ENCODE measurements around the gene ACKR2. TPM values are rescaled to one million over a fixed set of nuclear protein-coding genes. Genes with fewer than 3 reads are reported as not detected.

ACKR2 gene
- total RNA-seq, 4 donors from 2014 or later, result 1.2 to 6.6 (median 3.4) TPM

DNA sequence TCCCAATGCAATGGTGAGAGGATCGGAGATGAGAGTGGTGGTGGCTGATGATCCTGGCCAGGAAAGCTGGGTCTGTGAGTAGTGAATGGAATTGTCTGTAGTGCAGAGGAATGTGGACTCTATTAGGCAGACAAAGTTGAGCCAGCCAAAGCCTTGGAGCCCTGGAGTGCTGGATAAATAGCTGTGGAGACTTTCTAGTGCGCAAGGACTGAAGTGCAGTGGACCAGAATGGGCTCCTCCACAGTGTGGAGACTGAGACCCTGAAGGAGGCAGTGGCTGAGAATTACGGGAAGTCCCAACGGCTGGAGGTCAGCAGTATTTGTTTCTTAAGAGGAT, 97.6 kb downstream of the ACKR2 start:
- Histone ChIP-seq H3K27ac (no peak overlapping the region), H3K4me1 (peaks cover 27% of the 10 kb centered on the region), H3K9me3 (peaks cover 4% of the 10 kb centered on the region), H3K36me3 (peaks cover 32% of the 10 kb centered on the region), H3K4me3 (peak overlapping the region; percentile 80), H3K27me3 (no peaks in the 10 kb centered on the region)
- TF ChIP-seq EP300 (IDR thresholded peaks at IDR 0.05) (no peak), POLR2A (IDR thresholded peaks at IDR 0.05) (no peak), POLR2AphosphoS5 (IDR thresholded peaks at IDR 0.05) (no peak)
- TF ChIP-seq, protein P1, sequence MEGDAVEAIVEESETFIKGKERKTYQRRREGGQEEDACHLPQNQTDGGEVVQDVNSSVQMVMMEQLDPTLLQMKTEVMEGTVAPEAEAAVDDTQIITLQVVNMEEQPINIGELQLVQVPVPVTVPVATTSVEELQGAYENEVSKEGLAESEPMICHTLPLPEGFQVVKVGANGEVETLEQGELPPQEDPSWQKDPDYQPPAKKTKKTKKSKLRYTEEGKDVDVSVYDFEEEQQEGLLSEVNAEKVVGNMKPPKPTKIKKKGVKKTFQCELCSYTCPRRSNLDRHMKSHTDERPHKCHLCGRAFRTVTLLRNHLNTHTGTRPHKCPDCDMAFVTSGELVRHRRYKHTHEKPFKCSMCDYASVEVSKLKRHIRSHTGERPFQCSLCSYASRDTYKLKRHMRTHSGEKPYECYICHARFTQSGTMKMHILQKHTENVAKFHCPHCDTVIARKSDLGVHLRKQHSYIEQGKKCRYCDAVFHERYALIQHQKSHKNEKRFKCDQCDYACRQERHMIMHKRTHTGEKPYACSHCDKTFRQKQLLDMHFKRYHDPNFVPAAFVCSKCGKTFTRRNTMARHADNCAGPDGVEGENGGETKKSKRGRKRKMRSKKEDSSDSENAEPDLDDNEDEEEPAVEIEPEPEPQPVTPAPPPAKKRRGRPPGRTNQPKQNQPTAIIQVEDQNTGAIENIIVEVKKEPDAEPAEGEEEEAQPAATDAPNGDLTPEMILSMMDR (IDR thresholded peaks at IDR 0.05), result no peak
- no peak for DNase-seq (ENCODE audit: low spot score in 2 of 2)
- WGBS, result 69% methylated on average over 4 of the region's 4 CpGs

DNA sequence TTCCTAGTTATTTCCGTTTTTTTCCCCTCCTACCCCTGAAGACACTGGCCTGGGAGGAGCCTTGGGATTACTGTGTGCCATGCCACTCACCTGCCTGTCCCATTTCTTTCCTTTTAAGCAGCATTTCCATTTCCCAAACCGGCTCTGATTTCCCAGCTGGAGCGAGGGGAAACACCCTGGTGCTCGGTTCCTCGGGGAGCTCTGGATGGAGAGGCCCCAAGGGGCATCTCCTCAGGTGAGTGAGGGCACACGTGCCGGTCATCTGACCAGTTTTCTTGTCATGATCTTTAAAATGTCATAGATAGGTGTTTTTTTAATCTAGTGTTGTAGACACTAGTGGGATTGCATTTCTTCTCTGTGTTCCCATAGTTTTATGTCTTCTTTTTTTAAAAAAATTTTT, 99.4 kb downstream of the ACKR2 start:
- H3K9me3 ChIP-seq, result peaks cover 6% of the 10 kb centered on the region
- H3K4me1 ChIP-seq, result peaks cover 22% of the 10 kb centered on the region
- no peak overlapping the region for H3K4me3 ChIP-seq
- no peak for DNase-seq (ENCODE audit: low spot score in 2 of 2)
- TF ChIP-seq, protein P1 (IDR thresholded peaks at IDR 0.05), result no peak
- TF ChIP-seq EP300 (IDR thresholded peaks at IDR 0.05) (no peak), POLR2AphosphoS5 (IDR thresholded peaks at IDR 0.05) (no peak), POLR2A (IDR thresholded peaks at IDR 0.05) (no peak)
- H3K36me3 ChIP-seq, result peaks cover 43% of the 10 kb centered on the region
- H3K27me3 ChIP-seq, result no peaks in the 10 kb centered on the region
- H3K27ac ChIP-seq, result no peak overlapping the region
- WGBS, result 94% methylated on average over 7 of the region's 7 CpGs

DNA sequence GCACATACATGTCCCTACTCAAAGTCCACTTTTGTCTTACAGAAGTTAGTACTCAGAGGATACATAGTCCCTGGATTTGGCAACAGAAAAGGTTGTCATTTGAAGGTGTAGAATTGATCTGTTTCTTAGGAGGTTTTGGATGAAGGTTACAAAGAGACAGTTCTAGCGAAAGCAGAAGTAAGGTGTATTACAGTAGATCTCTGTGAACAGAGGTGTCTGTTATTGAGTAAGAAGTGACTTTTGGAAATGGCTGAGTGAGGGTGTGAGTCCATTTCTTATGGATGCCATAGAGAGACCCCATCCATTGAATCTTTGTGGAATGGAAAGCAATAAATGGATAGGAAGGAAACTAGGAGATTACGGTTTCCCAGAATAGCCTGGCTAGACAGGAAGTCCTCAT, 102.3 kb downstream of the ACKR2 start:
- no peak overlapping the region for H3K4me3 ChIP-seq
- no peaks in the 10 kb centered on the region for H3K27me3 ChIP-seq
- 92% methylated on average over 2 of the region's 2 CpGs for WGBS
- H3K27ac ChIP-seq, result no peak overlapping the region
- DNase-seq (ENCODE audit: low spot score in 2 of 2), result no peak
- peaks cover 28% of the 10 kb centered on the region for H3K9me3 ChIP-seq
- peaks cover 10% of the 10 kb centered on the region for H3K4me1 ChIP-seq
- peaks cover 61% of the 10 kb centered on the region for H3K36me3 ChIP-seq
- TF ChIP-seq POLR2A (IDR thresholded peaks at IDR 0.05) (no peak), EP300 (IDR thresholded peaks at IDR 0.05) (no peak), POLR2AphosphoS5 (IDR thresholded peaks at IDR 0.05) (no peak)
- TF ChIP-seq, protein P1 (IDR thresholded peaks at IDR 0.05), result no peak

DNA sequence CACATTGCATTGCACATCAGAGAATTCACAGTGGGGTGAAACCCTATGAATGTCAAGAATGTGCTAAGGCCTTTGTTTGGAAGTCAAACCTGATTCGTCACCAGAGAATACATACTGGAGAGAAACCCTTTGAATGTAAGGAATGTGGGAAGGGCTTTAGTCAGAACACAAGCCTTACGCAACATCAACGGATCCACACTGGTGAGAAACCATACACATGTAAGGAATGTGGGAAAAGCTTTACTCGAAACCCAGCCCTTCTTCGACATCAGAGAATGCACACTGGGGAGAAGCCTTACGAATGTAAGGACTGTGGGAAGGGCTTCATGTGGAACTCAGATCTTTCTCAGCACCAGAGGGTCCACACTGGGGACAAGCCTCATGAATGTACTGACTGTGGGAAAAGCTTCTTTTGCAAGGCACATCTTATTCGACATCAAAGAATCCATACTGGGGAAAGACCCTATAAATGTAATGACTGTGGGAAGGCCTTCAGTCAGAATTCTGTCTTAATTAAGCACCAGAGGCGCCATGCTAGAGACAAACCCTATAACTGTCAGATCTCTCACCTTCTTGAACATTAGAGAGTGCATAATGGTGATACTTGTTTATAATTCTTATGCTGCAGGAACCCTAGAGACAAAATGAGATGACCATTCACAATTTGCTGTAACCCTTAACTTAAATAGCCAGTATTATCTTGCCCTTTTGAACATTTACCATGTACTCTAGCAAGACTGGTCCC, 105.7 kb downstream of the ACKR2 start:
- 91% methylated on average over 8 of the region's 8 CpGs for WGBS
- no peak for TF ChIP-seq EP300 (IDR thresholded peaks at IDR 0.05)
- no peak for TF ChIP-seq POLR2A (IDR thresholded peaks at IDR 0.05)
- TF ChIP-seq, protein P1 (IDR thresholded peaks at IDR 0.05), result no peak
- no peak for TF ChIP-seq POLR2AphosphoS5 (IDR thresholded peaks at IDR 0.05)
- Histone ChIP-seq H3K4me3 (no peak overlapping the region), H3K4me1 (no peaks in the 10 kb centered on the region), H3K36me3 (peaks cover 48% of the 10 kb centered on the region), H3K27me3 (no peaks in the 10 kb centered on the region), H3K27ac (no peak overlapping the region), H3K9me3 (peaks cover 33% of the 10 kb centered on the region)
- DNase-seq (ENCODE audit: low spot score in 2 of 2), result no peak

Other genes with a start within 250 kb of the ACKR2 start
- gene SEC22C, start 227.5 kb upstream of the ACKR2 start, total RNA-seq, result 10 to 100 TPM; 22.4 to 44.4 (median 28.5) TPM
- 10 to 100 TPM; 15.8 to 30.9 (median 23.9) TPM for gene SS18L2, start 218.6 kb upstream of the ACKR2 start, total RNA-seq
- 100 to 1,000 TPM in 1 of 4 donors, 10 to 100 TPM in 3; 47.7 to 328 (median 66.8) TPM for gene NKTR, start 208.8 kb upstream of the ACKR2 start, total RNA-seq
- gene ZBTB47, start 155.7 kb upstream of the ACKR2 start, total RNA-seq, result 10 to 100 TPM; 17.9 to 36.1 (median 20.7) TPM
- gene KLHL40, start 123.9 kb upstream of the ACKR2 start, total RNA-seq, result not detected
- 1 to 10 TPM in 1 of 4 donors, not detected in 3; 2.3 TPM for gene HHATL, start 106.6 kb upstream of the ACKR2 start, total RNA-seq
- gene CCDC13, start 36.2 kb upstream of the ACKR2 start, total RNA-seq, result under 1 TPM in 1 of 4 donors, not detected in 3; 0.89 TPM
- 10 to 100 TPM; 46.8 to 91.9 (median 81.4) TPM for gene HIGD1A, start 5.0 kb upstream of the ACKR2 start, total RNA-seq
- gene CYP8B1, start 66.4 kb downstream of the ACKR2 start, total RNA-seq, result not detected
- gene ZNF662, start 96.7 kb downstream of the ACKR2 start, total RNA-seq, result 10 to 100 TPM; 12.7 to 34.4 (median 12.9) TPM
- gene GASK1A, start 169.9 kb downstream of the ACKR2 start, total RNA-seq, result 1 to 10 TPM; 1.5 to 8.2 (median 3.2) TPM

All from suprapubic skin (tissue), 4 donors.